GM20431 (cell line): Measurements from ENCODE around the gene TMEM86B.
"Not testable (repeated sequence)": the region's sequence is repeated elsewhere in the genome, so short reads cannot be mapped to it uniquely, and the experiment has no call there.

Experiments used
- in situ Hi-C: fragments of 300-500 bp; cut with MseI, MboI; formaldehyde crosslinking; loops from one replicate; pipeline ENCODE4 v1.15.0; 2020; ENCODE audit warnings: low sequenced_read_pairs; ENCODE audit not compliant: unreplicated experiment

TMEM86B gene

DNA sequence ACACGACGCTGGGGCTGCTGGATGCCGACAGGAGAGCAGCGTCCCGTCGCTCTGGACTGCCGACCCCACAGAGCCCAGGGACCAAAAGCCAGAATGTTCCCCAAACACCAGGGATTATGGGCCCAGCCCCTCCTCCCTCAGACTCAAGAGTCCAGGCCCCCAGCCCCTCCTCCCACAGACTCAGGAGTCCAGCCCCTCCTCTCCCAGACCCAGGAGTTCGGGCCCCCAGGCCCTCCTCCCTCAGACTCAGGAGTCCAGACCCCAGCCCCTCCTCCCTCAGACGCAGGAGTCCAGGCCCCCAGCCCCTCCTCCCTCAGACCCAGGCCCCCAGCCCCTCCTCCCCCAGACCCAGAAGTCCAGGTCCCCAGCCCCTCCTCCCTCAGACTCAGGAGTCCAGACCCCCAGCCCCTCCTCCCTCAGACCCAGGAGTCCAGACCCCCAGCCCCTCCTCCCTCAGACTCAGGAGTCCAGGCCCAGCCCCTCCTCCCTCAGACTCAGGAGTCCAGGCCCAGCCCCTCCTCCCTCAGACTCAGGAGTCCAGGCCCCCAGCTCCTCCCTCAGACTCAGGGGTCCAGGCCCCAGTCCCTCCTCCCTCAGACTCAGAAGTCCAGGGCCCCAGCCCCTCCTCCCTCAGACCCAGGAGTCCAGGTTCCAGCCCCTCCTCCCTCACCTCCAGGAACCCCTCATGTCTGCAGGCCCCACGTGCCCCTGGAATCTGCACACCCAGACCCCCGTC is 3.7 kb downstream of the TMEM86B start:
- in situ Hi-C loops = not testable (repeated sequence)

GRCh38 chr19:55224038-55224665 is 4.4 kb downstream of the TMEM86B start:
- in situ Hi-C loops = no loop called here

DNA sequence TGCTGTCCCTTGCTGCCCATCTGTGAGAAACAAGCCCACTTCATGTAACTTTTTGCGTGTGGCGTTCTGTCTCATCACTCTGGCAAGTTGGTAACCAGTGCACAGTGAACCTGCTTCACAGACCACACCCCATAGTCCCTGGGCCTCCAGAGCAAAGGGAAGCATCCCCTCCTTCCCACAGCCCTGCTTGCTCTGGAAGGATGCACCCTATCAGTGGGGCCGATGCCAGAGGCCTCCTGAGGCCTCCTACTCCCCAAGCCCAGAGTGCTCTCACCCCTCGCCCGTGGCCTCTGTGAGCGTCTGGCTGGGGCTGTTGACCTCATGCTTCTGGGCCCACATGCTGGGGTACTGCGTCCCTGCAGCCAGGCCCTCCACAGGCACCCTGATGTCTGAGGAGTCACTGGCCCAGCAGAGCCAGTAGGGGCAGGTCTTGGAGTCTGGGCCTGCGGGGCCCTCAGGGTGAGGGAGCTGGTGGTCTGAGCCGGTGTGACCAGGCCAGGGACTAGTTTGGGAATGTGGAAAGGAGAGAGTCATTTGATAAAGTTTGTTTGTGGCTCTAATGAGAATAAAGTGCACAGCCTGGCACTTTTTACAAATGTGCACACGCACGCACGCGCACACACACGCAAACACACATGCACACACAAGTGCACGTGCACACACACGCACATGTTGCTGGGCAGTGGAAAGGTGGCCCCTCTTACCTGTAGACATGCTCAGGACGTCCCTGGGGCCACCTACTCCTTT is 5.1 kb downstream of the TMEM86B start:
- in situ Hi-C loops = no loop called here

DNA sequence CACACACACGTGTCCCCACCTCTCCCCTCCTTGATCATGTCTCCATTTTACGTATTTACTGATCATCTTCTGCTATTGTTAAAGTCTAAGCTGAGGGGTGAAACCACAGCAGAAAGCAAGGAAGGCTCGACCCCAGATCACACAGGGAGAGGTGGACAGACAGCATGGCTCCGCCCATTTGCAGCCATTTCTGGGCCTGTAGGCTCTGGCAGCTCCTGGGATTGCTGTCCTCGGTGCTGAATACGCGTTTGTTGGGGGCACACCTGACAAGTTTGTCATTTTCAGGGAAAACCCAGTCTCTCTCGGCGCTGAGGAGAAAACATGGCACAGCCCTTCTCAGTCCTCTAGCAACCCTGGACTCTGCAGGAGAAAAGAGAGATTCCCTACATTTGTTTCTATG is 8.0 kb downstream of the TMEM86B start:
- in situ Hi-C loops = no loop called here

GRCh38 chr19:55216461-55217198 is 11.9 kb downstream of the TMEM86B start:
- in situ Hi-C loops = no loop called here

GRCh38 chr19:55213547-55213946 is 15.0 kb downstream of the TMEM86B start:
- in situ Hi-C loops = no loop called here

GRCh38 chr19:55212447-55212846 is 16.1 kb downstream of the TMEM86B start:
- in situ Hi-C loops = no loop called here

DNA sequence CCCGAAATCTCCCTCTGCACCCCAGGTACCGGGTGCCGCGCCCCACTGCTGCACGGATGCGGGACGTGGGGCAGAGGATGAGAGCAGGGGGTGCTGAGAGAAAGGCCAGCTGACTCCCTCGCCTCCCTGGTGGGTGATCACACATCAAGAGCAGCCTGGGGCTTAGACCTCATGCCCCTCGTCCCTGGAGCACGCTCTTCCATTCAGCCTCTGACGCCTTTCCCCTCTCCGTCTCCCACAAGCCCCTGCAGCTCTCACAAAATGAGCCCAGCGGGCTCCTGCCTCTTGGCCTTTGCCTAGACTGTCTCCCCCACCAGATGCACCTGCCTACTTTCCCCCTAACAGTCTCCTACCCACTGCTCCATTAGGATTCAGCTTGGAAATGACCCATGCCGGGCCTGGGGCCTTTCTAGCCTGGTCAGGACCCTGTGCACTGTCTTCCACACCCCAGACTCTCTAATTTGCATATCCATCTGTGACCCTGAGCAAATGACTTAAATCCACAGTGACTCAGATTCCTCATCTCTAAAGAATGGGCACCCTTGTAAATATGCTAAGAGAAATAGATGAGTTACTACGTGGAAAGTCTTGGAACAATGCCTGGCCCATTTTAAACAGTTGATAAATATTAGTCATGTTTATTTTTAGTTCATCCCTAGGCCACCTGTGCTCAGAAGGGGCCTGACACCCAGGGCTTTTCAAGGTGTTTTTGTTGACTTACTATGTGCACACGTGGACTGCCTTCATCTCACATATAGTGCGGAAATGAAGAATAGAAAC is 18.7 kb downstream of the TMEM86B start:
- in situ Hi-C loops = no loop called here

DNA sequence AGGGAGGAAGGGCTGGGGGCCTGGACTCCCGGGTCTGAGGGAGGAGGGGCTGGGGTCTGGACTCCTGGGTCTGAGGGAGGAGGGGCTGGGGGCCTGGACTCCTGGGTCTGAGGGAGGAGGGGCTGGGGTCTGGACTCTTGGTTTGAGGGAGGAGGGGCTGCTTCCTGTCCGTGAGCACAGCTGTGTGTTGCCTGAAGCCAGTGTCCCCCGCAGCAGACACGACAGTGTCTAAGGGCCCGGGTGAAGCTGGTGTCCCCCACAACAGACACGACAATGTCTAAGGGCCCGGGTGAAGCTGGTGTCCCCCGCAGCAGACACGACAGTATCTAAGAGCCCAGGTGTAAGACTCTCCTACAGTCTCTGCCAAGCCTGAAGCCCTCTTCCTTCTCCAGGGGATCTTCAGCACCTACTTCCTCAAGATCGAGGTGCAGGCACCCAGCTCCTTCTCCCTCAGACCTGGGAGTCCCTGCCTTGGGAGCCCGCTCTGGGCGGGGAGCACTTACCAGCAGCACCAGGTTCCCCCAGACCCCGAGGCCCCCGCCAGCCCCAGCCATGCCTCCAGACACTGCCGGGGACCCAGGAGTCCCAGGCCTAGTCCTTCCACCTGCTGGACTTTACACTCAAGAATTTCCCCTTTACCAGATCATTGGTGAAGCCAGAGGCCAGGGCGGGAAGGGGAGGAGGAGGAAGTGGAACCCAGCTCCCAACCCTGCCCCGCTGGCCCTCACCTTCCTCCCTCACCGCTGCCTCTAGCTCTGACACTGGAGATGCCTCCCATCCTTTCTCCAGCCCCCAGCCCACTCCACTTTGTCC is 19.5 kb downstream of the TMEM86B start, which contains the start of gene PTPRH:
PTPRH (minus strand) TSS at position 622 of the 813 bp plus-strand sequence; CDS start at position 554, 68 bp downstream.
- in situ Hi-C loops = no loop called here

GRCh38 chr19:55206664-55207500 is 21.7 kb downstream of the TMEM86B start:
- in situ Hi-C loops = no loop called here

GRCh38 chr19:55202199-55202598 is 26.4 kb downstream of the TMEM86B start:
- in situ Hi-C loops = not testable (repeated sequence)

- in situ Hi-C loops = no loop called here
Measured at GRCh38 chr19:55199620-55200204, 28.9 kb downstream of the TMEM86B start.

DNA sequence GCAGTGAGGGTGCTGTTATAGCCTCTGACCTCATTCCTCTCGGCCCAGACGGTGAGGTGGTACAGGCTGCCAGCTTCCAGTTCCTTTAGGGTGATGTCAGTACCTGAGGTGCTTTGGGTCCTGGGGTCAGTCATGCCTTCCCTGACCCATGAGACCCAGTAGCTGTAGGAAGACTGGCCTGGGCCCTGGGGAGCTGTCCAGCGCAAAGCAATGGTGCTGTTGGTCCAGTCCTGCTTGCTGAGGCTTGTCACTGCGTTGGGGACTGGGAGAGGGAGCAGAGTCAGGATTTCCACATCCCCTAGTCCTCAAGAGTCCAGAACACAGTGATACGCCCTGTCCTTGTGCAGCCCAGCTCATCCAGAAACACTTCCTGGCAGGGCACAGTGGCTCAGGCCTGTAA is 29.9 kb downstream of the TMEM86B start:
- in situ Hi-C loops = no loop called here

- in situ Hi-C loops = no loop called here
Measured at GRCh38 chr19:55197528-55197927, 31.0 kb downstream of the TMEM86B start.

DNA sequence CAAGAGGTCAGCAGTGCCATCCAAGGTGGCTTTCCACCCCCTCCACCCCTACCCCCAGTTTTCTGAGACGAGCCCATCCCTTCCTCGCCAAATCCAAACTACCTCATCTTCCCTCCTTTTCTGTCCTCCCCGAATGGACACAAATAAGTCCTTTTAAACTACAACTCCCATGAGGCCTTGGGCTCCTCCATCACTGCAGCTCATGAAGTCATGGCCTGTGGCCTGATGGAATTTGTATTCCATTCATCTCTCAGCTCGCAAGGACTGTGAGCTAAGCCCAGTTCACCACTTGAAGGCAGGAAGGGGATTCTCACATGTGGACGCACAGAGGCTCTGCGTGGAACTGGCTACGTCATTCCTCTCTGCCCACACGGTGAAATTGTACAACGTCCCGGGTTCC is 31.8 kb downstream of the TMEM86B start:
- in situ Hi-C loops = no loop called here

GRCh38 chr19:55193481-55193880 is 35.1 kb downstream of the TMEM86B start:
- in situ Hi-C loops = no loop called here

GRCh38 chr19:55189403-55189835 is 39.1 kb downstream of the TMEM86B start:
- in situ Hi-C loops = no loop called here

DNA sequence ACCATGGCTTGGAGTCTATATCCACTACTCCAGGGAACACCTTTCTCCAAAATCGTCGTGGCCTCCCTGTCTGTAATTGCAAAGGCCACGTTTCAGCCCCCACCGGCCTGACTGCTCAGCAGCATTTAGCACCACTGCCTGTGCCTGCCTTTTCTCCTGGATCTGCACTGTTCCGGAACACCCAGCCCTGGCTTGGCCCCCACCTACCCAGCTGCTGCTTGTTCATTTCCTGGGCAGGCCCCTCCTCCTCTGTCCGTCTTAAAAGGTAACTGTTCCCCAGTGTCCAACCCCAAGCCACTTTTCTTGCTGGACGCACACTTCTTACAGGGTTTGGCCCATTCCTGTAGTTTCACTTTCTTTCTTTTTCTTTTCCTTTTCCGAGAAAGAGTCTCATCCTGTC is 39.9 kb downstream of the TMEM86B start:
- in situ Hi-C loops = no loop called here
